ENCODE results near the gene BPIFB3. TPM values are rescaled to one million over a fixed set of nuclear protein-coding genes. Genes with fewer than 3 reads are reported as not detected.

The BPIFB3 gene
- total and polyA plus RNA-seq, 2 of the 4 experiments (the other 2 are of a cell fraction) = not detected

GRCh38 chr20:33063271-33063670, 9.6 kb downstream of the BPIFB3 start:
- no peak overlapping the region for H2BK5ac ChIP-seq (ENCODE audit: low read depth, low read length, poor library complexity, severe bottlenecking)
- H3K4me1 ChIP-seq (ENCODE audit: control insufficient read depth, insufficient read depth, low read length) = no peaks in the 10 kb centered on the region
- BruUV-seq (replicated peaks) = no TSS peak
- no peak overlapping the region for H3K4ac ChIP-seq (ENCODE audit: low read depth, low read length)
- H2BK120ac ChIP-seq (ENCODE audit: low read depth, low read length) = no peak overlapping the region
- DNase-seq (no peak), ATAC-seq (ENCODE audit: low read depth) (no peak)
- H3K56ac ChIP-seq (ENCODE audit: extremely low read depth, insufficient read depth, low read length) = no peak overlapping the region
- H3K4me2 ChIP-seq (ENCODE audit: low read depth, low read length) = no peak overlapping the region
- H3K23ac ChIP-seq (ENCODE audit: low read depth, low read length) = no peak overlapping the region
- CTCF ChIA-PET = no interaction called here
- H3K14ac ChIP-seq (replicated peaks; ENCODE audit: low read depth, low read length) = no peak overlapping the region
- no peak overlapping the region for H3K27ac ChIP-seq (ENCODE audit: insufficient read depth, low read length)
- H3K4me3 ChIP-seq (ENCODE audit: insufficient read depth, low read depth, low read length) = no peak overlapping the region
- H3K18ac ChIP-seq (ENCODE audit: low read depth, low read length) = no peak overlapping the region
- H2BK20ac ChIP-seq (ENCODE audit: low read depth, low read length) = no peak overlapping the region
- no peaks in the 10 kb centered on the region for H3K79me1 ChIP-seq (ENCODE audit: low read depth in 1 of 2, low read length in 2 of 2)
- no peak overlapping the region for H3K9ac ChIP-seq (ENCODE audit: low read depth, low read length)
- H3K9me1 ChIP-seq (ENCODE audit: insufficient read depth, low read length) = no peaks in the 10 kb centered on the region
- TF ChIP-seq FOS (IDR thresholded peaks at IDR 0.05; ENCODE audit: low read depth, low read length) (no peak), NFE2L2 (IDR thresholded peaks at IDR 0.05; ENCODE audit: low read depth, low read length) (no peak), RCOR1 (IDR thresholded peaks at IDR 0.05; ENCODE audit: insufficient replicate concordance, low read length) (no peak), MXI1 (IDR thresholded peaks at IDR 0.05; ENCODE audit: borderline replicate concordance, low read depth, low read length) (no peak), MAFK (IDR thresholded peaks at IDR 0.05; ENCODE audit: low read depth, low read length) (no peak), CEBPB (IDR thresholded peaks at IDR 0.05; ENCODE audit: low read depth, low read length) (no peak), BHLHE40 (IDR thresholded peaks at IDR 0.05; ENCODE audit: low read depth, low read length) (no peak), CHD1 (IDR thresholded peaks at IDR 0.05; ENCODE audit: low read depth, low read length) (no peak), RAD21 (IDR thresholded peaks at IDR 0.05; ENCODE audit: low read length) (no peak), RFX5 (IDR thresholded peaks at IDR 0.05; ENCODE audit: low read depth, low read length) (no peak), ELK1 (IDR thresholded peaks at IDR 0.05; ENCODE audit: borderline replicate concordance, low read depth, low read length) (no peak), SMC3 (IDR thresholded peaks at IDR 0.05; ENCODE audit: low read depth, low read length) (no peak), POLR2A (IDR thresholded peaks at IDR 0.05; ENCODE audit: low read depth, low read length) (no peak)
- TF ChIP-seq, protein P1, sequence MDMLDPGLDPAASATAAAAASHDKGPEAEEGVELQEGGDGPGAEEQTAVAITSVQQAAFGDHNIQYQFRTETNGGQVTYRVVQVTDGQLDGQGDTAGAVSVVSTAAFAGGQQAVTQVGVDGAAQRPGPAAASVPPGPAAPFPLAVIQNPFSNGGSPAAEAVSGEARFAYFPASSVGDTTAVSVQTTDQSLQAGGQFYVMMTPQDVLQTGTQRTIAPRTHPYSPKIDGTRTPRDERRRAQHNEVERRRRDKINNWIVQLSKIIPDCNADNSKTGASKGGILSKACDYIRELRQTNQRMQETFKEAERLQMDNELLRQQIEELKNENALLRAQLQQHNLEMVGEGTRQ (IDR thresholded peaks at IDR 0.05; ENCODE audit: low read depth, low read length) = no peak
- peaks cover 11% of the 10 kb centered on the region for H3K27me3 ChIP-seq (ENCODE audit: control insufficient read depth, insufficient read depth, low read length)
- H4K5ac ChIP-seq (ENCODE audit: low read depth, low read length) = no peak overlapping the region
- intact Hi-C loops (cut with micrococcal nuclease) = no loop called here
- H2AK9ac ChIP-seq (replicated peaks; ENCODE audit: low read depth, low read length, poor library complexity) = no peak overlapping the region
- no peaks in the 10 kb centered on the region for H3K9me3 ChIP-seq (ENCODE audit: control insufficient read depth, insufficient read depth, low read length)
- H2BK15ac ChIP-seq (ENCODE audit: low read depth, low read length) = no peak overlapping the region
- H4K20me1 ChIP-seq (ENCODE audit: insufficient read depth, low read length) = no peaks in the 10 kb centered on the region
- POLR2A ChIA-PET (ENCODE audit: unreplicated experiment) = no interaction called here
- no peaks in the 10 kb centered on the region for H3K36me3 ChIP-seq (ENCODE audit: control insufficient read depth, insufficient read depth, low read length)
- H2AFZ ChIP-seq (replicated peaks; ENCODE audit: low read length, poor library complexity) = no peak overlapping the region
- WGBS, 2 experiments (ENCODE audit: extremely low coverage in 2 of 2, insufficient read length in 1 of 2) = no CpG with 5 or more reads among the region's 6 CpGs
- in situ Hi-C loops (cut with MboI; ENCODE audit: low sequenced_read_pairs) = no loop called here
- H2AK5ac ChIP-seq (ENCODE audit: low read depth, low read length) = no peak overlapping the region
- dilution Hi-C loops (cut with HindIII; ENCODE audit: low sequenced_read_pairs, unreplicated experiment) = no loop called here
- H4K8ac ChIP-seq (ENCODE audit: low read depth in 2 of 2, low read length in 2 of 2) = no peak overlapping the region
- H4K91ac ChIP-seq (ENCODE audit: insufficient read depth, low read depth, low read length) = no peak overlapping the region

Measured in IMR-90 (cell line).